Small intestine (tissue), 7 donors: ENCODE measurements around the gene MCTP1. TPM values are rescaled to one million over a fixed set of nuclear protein-coding genes. Genes with fewer than 3 reads are reported as not detected.

Experiments
- DNase-seq, 2 donors: peaks; one replicate each; pipeline versions ENCODE4 v3.0.0 to v3.0.0-alpha.2; 2013
- FAIRE-seq: peaks from 2 replicates; lab custom pipeline; 2012; peaks lifted over from hg19 to GRCh38; lab: Jason Lieb, UNC
- H3K27ac ChIP-seq, 3 donors: one replicate each; pipeline ENCODE4 v1.5.1; 2013; ENCODE audit warnings: low read length in 2 of 3, mild to moderate bottlenecking in 2 of 3, control low read depth in 1 of 3, inconsistent platforms in 1 of 3, low read depth in 1 of 3, moderate library complexity in 1 of 3
- H3K27me3 ChIP-seq, 3 donors: one replicate each; pipeline ENCODE4 v1.6.1; 2013; ENCODE audit warnings: low read length in 3 of 3, inconsistent platforms in 1 of 3; ENCODE audit not compliant: control insufficient read depth in 3 of 3, insufficient read depth in 3 of 3
- H3K36me3 ChIP-seq, 3 donors: one replicate each; pipeline ENCODE4 v1.6.1; 2013; ENCODE audit warnings: low read length in 3 of 3, inconsistent platforms in 1 of 3, low read depth in 1 of 3, mild to moderate bottlenecking in 1 of 3, moderate library complexity in 1 of 3; ENCODE audit not compliant: control insufficient read depth in 3 of 3, insufficient read depth in 2 of 3
- H3K4me1 ChIP-seq, 3 donors: one replicate each; pipeline ENCODE4 v1.6.1; 2013; ENCODE audit warnings: low read length in 2 of 3, inconsistent platforms in 1 of 3, low read depth in 1 of 3, mild to moderate bottlenecking in 1 of 3, moderate library complexity in 1 of 3; ENCODE audit not compliant: control insufficient read depth in 3 of 3, insufficient read depth in 2 of 3
- H3K4me3 ChIP-seq, 3 donors: one replicate each; pipeline ENCODE4 v1.5.1; 2013; ENCODE audit warnings: low read length in 3 of 3, control low read depth in 1 of 3, inconsistent platforms in 1 of 3, low read depth in 1 of 3, mild to moderate bottlenecking in 1 of 3, moderate library complexity in 1 of 3
- H3K9me3 ChIP-seq, 2 donors: one replicate each; pipeline ENCODE4 v1.6.1; 2013; ENCODE audit warnings: low read depth in 1 of 2, low read length in 1 of 2; ENCODE audit not compliant: control insufficient read depth in 2 of 2, insufficient read depth in 1 of 2
- WGBS, 3 donors: extraction: QIAGEN DNeasy Blood & Tissue Kit; methylation state at CpG; one replicate each; pipeline ENCODE4 v1.1.7; 2013; 5-methylcytosine and 5-hydroxymethylcytosine counted together
- polyA plus RNA-seq, 4 donors: library from polyadenylated mRNA; stranded (reverse) in 3 of 4; unstranded in 1 of 4; fragments of 200-250 nt in 3 of 4; fragments of 120-200 nt in 1 of 4; gene quantifications; one replicate each; pipeline versions ENCODE4 v1.2.1 to v1.2.3, GENCODE V29; 2013
- donor health status: healthy with polysubstance abuse.
- donor health status: control.
- donor health status: control.
- donor health status: Bipolar disorder and iron deficiency.
- donor health status: healthy.

Gene MCTP1
- polyA plus RNA-seq, 4 donors: 0.22 to 6.1 (median 2.3) TPM

GRCh38 chr5:94759022-94759421, 525.9 kb downstream of the MCTP1 start:
- H3K4me3 ChIP-seq: no peak overlapping the region
- no peaks in the 10 kb centered on the region for H3K36me3 ChIP-seq
- no peaks in the 10 kb centered on the region for H3K9me3 ChIP-seq
- FAIRE-seq (no peak), DNase-seq (no peak)
- H3K27me3 ChIP-seq: no peaks in the 10 kb centered on the region
- H3K4me1 ChIP-seq: no peaks in the 10 kb centered on the region
- WGBS, 3 donors: 73 to 84% (median 78%) methylated on average over 3 of the region's 3 CpGs
- H3K27ac ChIP-seq: no peak overlapping the region

- DNase-seq (no peak), FAIRE-seq (no peak)
- Histone ChIP-seq H3K4me1 (no peaks in the 10 kb centered on the region), H3K27me3 (no peaks in the 10 kb centered on the region), H3K4me3 (no peak overlapping the region), H3K27ac (no peak overlapping the region), H3K9me3 (no peaks in the 10 kb centered on the region), H3K36me3 (no peaks in the 10 kb centered on the region)
- 79 to 87% (median 86%) methylated on average over 5 of the region's 5 CpGs for WGBS, 3 donors
These were observed 530.1 kb downstream of the MCTP1 start for GRCh38 chr5:94754824-94755223.

- Histone ChIP-seq H3K4me1 (no peaks in the 10 kb centered on the region), H3K27me3 (no peaks in the 10 kb centered on the region), H3K27ac (no peak overlapping the region), H3K9me3 (no peaks in the 10 kb centered on the region), H3K36me3 (no peaks in the 10 kb centered on the region), H3K4me3 (no peak overlapping the region)
- 77 to 82% (median 80%) methylated on average over 9 of the region's 9 CpGs for WGBS, 3 donors
- FAIRE-seq: no peak
- DNase-seq: no peak
These were observed 533.4 kb downstream of the MCTP1 start for GRCh38 chr5:94751460-94751859.

- Histone ChIP-seq H3K4me3 (no peak overlapping the region), H3K36me3 (no peaks in the 10 kb centered on the region), H3K27me3 (no peaks in the 10 kb centered on the region), H3K27ac (no peak overlapping the region), H3K9me3 (no peaks in the 10 kb centered on the region), H3K4me1 (no peaks in the 10 kb centered on the region)
- DNase-seq (no peak), FAIRE-seq (no peak)
- WGBS, 3 donors: 88 to 92% (median 89%) methylated on average over 4 of the region's 4 CpGs
These were observed 534.2 kb downstream of the MCTP1 start for GRCh38 chr5:94750681-94751080.

- FAIRE-seq (no peak), DNase-seq (no peak)
- H3K9me3 ChIP-seq: no peaks in the 10 kb centered on the region
- no peak overlapping the region for H3K27ac ChIP-seq
- H3K4me1 ChIP-seq: no peaks in the 10 kb centered on the region
- no peaks in the 10 kb centered on the region for H3K27me3 ChIP-seq
- no peaks in the 10 kb centered on the region for H3K36me3 ChIP-seq
- H3K4me3 ChIP-seq: no peak overlapping the region
- WGBS, 3 donors: 74 to 92% (median 78%) methylated on average over 2 of the region's 2 CpGs
These were observed 535.9 kb downstream of the MCTP1 start for GRCh38 chr5:94749042-94749441.

- DNase-seq (no peak), FAIRE-seq (no peak)
- Histone ChIP-seq H3K9me3 (no peaks in the 10 kb centered on the region), H3K4me3 (no peak overlapping the region), H3K27ac (no peak overlapping the region), H3K4me1 (no peaks in the 10 kb centered on the region), H3K36me3 (no peaks in the 10 kb centered on the region), H3K27me3 (no peaks in the 10 kb centered on the region)
- WGBS, 3 donors: 61 to 75% (median 70%) methylated on average over 3 of the region's 3 CpGs
These were observed 536.7 kb downstream of the MCTP1 start for GRCh38 chr5:94748212-94748611.

- no peaks in the 10 kb centered on the region for H3K4me1 ChIP-seq
- DNase-seq (no peak), FAIRE-seq (no peak)
- H3K27ac ChIP-seq: no peak overlapping the region
- no peaks in the 10 kb centered on the region for H3K9me3 ChIP-seq
- 64 to 89% (median 70%) methylated on average over 4 of the region's 4 CpGs for WGBS, 3 donors
- H3K27me3 ChIP-seq: no peaks in the 10 kb centered on the region
- no peaks in the 10 kb centered on the region for H3K36me3 ChIP-seq
- no peak overlapping the region for H3K4me3 ChIP-seq
These were observed 537.5 kb downstream of the MCTP1 start for GRCh38 chr5:94747371-94747770.

- DNase-seq (no peak), FAIRE-seq (no peak)
- no peaks in the 10 kb centered on the region for H3K4me1 ChIP-seq
- H3K27ac ChIP-seq: no peak overlapping the region
- no peaks in the 10 kb centered on the region for H3K36me3 ChIP-seq
- no peaks in the 10 kb centered on the region for H3K9me3 ChIP-seq
- H3K4me3 ChIP-seq: no peak overlapping the region
- WGBS, 3 donors: 76 to 83% (median 82%) methylated on average over 1 of the region's 1 CpG
- no peaks in the 10 kb centered on the region for H3K27me3 ChIP-seq
These were observed 538.2 kb downstream of the MCTP1 start for GRCh38 chr5:94746731-94747124.
